Trophoblast cell (in vitro differentiated cells and primary cell): ENCODE data around the gene BLACAT1.
"Not testable (repeated sequence)": the region's sequence is repeated elsewhere in the genome, so short reads cannot be mapped to it uniquely, and the experiment has no call there.

ENCODE experiments used
- DNase-seq, 2 donors: peaks; one replicate each; pipeline ENCODE4 v3.0.0-alpha.2; 2016
- H2AFZ ChIP-seq: 2 replicates; pipeline ENCODE4 v1.6.1; 2013; ENCODE audit warnings: low read length, moderate library complexity, mild to moderate bottlenecking; ENCODE audit not compliant: insufficient read depth, poor library complexity
- H2AK5ac ChIP-seq: 2 replicates; pipeline ENCODE4 v1.6.1; 2013; ENCODE audit warnings: mild to moderate bottlenecking, low read length
- H2BK120ac ChIP-seq: 2 replicates; pipeline ENCODE4 v1.6.1; 2013; ENCODE audit warnings: low read length, mild to moderate bottlenecking, moderate library complexity; ENCODE audit not compliant: insufficient read depth, poor library complexity
- H2BK12ac ChIP-seq: 2 replicates; pipeline ENCODE4 v1.6.1; 2013; ENCODE audit warnings: mild to moderate bottlenecking, low read length, moderate library complexity
- H2BK5ac ChIP-seq: 2 replicates; pipeline ENCODE4 v1.6.1; 2013; ENCODE audit warnings: low read length, low read depth, moderate library complexity, mild to moderate bottlenecking; ENCODE audit not compliant: poor library complexity
- H3K14ac ChIP-seq: 2 replicates; pipeline ENCODE4 v1.6.1; 2013; ENCODE audit warnings: mild to moderate bottlenecking, low read length
- H3K18ac ChIP-seq: 2 replicates; pipeline ENCODE4 v1.6.1; 2013; ENCODE audit warnings: mild to moderate bottlenecking, low read length
- H3K23ac ChIP-seq: 2 replicates; pipeline ENCODE4 v1.6.1; 2013; ENCODE audit warnings: low read length
- H3K27ac ChIP-seq: 2 replicates; pipeline ENCODE4 v1.5.1; 2013; ENCODE audit warnings: low read depth, mild to moderate bottlenecking, inconsistent platforms, low read length, moderate library complexity
- H3K27me3 ChIP-seq: 2 replicates; pipeline ENCODE4 v1.6.1; 2013; ENCODE audit warnings: inconsistent platforms, mild to moderate bottlenecking, low read length, moderate library complexity; ENCODE audit not compliant: insufficient read depth
- H3K36me3 ChIP-seq, 2 experiments: 1 replicate in 1 of 2; 2 replicates in 1 of 2; pipeline ENCODE4 v1.6.1; 2013; ENCODE audit warnings: low read length in 2 of 2, mild to moderate bottlenecking in 2 of 2, moderate library complexity in 1 of 2; ENCODE audit not compliant: insufficient read depth in 2 of 2, control insufficient read depth in 1 of 2
- H3K4ac ChIP-seq: 2 replicates; pipeline ENCODE4 v1.6.1; 2013; ENCODE audit warnings: low read depth, mild to moderate bottlenecking, low read length, moderate library complexity
- H3K4me1 ChIP-seq, 2 experiments: 1 replicate in 1 of 2; 2 replicates in 1 of 2; pipeline ENCODE4 v1.6.1; 2013; ENCODE audit warnings: low read length in 2 of 2, mild to moderate bottlenecking in 2 of 2, moderate library complexity in 1 of 2; ENCODE audit not compliant: insufficient read depth in 2 of 2, control insufficient read depth in 1 of 2
- H3K4me2 ChIP-seq: 2 replicates; pipeline ENCODE4 v1.6.1; 2013; ENCODE audit warnings: inconsistent platforms, mild to moderate bottlenecking, low read length, moderate library complexity
- H3K4me3 ChIP-seq: 2 replicates; pipeline ENCODE4 v1.5.1; 2013; ENCODE audit warnings: mild to moderate bottlenecking, low read depth, low read length, inconsistent platforms
- H3K79me1 ChIP-seq: one replicate; pipeline ENCODE4 v1.6.1; 2013; ENCODE audit warnings: low read length
- H3K79me2 ChIP-seq: 2 replicates; pipeline ENCODE4 v1.6.1; 2013; ENCODE audit warnings: low read length, mild to moderate bottlenecking; ENCODE audit not compliant: control insufficient read depth, insufficient read depth, poor library complexity
- H3K9ac ChIP-seq: 2 replicates; pipeline ENCODE4 v1.6.1; 2013; ENCODE audit warnings: mild to moderate bottlenecking, low read length
- H3K9me3 ChIP-seq: 2 replicates; pipeline ENCODE4 v1.6.1; 2013; ENCODE audit warnings: low read depth, mild to moderate bottlenecking, control low read depth, inconsistent platforms, low read length; ENCODE audit not compliant: insufficient read depth
- H4K12ac ChIP-seq: 2 replicates; pipeline ENCODE4 v1.6.1; 2013; ENCODE audit warnings: low read depth, mild to moderate bottlenecking, low read length, moderate library complexity
- H4K8ac ChIP-seq: 2 replicates; pipeline ENCODE4 v1.6.1; 2013; ENCODE audit warnings: low read depth, mild to moderate bottlenecking, low read length, moderate library complexity
- H4K91ac ChIP-seq: one replicate; pipeline ENCODE4 v1.6.1; 2013; ENCODE audit warnings: low read depth, mild to moderate bottlenecking, low read length, moderate library complexity
- WGBS: extraction: QIAGEN DNeasy Blood & Tissue Kit; methylation state at CpG from one replicate; pipeline ENCODE4 v1.1.7; 2013; ENCODE audit warnings: missing lambda C conversion rate; ENCODE audit not compliant: insufficient read length, insufficient coverage; ENCODE audit errors: extremely low coverage; 5-methylcytosine and 5-hydroxymethylcytosine counted together

BLACAT1 gene

DNA sequence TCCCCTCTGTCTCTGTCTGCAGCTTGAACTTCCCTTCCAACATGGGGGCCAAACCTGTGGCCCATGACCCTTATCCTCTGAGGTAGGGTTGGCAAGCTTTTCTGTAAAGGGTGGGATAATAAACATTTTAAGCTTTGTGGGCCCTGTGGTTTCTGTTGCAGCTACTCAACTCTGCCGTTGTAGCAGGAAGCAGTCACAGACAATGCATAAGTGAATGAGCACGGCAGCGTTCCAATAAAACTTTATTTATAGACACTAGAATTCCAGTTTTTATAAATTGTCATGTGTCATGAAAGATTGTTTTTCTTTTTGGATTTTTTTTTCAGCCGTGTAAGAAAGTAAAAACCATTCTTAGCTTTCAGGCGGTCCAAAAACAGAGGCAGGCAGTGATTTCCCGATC lies 30.4 kb upstream of the BLACAT1 start:
- no peaks in the 10 kb centered on the region for H3K27me3 ChIP-seq
- H3K79me2 ChIP-seq: no peaks in the 10 kb centered on the region
- no peak overlapping the region for H2AFZ ChIP-seq
- H4K12ac ChIP-seq: no peak overlapping the region
- no peak overlapping the region for H3K4ac ChIP-seq
- no peak overlapping the region for H3K4me3 ChIP-seq
- H2BK12ac ChIP-seq: no peak overlapping the region
- H2AK5ac ChIP-seq: no peak overlapping the region
- peaks cover 2% of the 10 kb centered on the region for H3K79me1 ChIP-seq
- no peak overlapping the region for H2BK5ac ChIP-seq
- no CpG with 5 or more reads among the region's 6 CpGs for WGBS
- no peak overlapping the region for H3K27ac ChIP-seq
- no peak overlapping the region for H3K14ac ChIP-seq
- no peak overlapping the region for H3K18ac ChIP-seq
- H3K9ac ChIP-seq: no peak overlapping the region
- H4K91ac ChIP-seq: no peak overlapping the region
- H3K36me3 ChIP-seq: no peaks in the 10 kb centered on the region
- H3K4me1 ChIP-seq: peaks cover 0 to 2% of the 10 kb centered on the region in 2 experiments
- no peaks in the 10 kb centered on the region for H3K9me3 ChIP-seq
- no peak for DNase-seq
- no peak overlapping the region for H3K23ac ChIP-seq
- H3K4me2 ChIP-seq: no peak overlapping the region
- H2BK120ac ChIP-seq: no peak overlapping the region
- H4K8ac ChIP-seq: no peak overlapping the region

DNA sequence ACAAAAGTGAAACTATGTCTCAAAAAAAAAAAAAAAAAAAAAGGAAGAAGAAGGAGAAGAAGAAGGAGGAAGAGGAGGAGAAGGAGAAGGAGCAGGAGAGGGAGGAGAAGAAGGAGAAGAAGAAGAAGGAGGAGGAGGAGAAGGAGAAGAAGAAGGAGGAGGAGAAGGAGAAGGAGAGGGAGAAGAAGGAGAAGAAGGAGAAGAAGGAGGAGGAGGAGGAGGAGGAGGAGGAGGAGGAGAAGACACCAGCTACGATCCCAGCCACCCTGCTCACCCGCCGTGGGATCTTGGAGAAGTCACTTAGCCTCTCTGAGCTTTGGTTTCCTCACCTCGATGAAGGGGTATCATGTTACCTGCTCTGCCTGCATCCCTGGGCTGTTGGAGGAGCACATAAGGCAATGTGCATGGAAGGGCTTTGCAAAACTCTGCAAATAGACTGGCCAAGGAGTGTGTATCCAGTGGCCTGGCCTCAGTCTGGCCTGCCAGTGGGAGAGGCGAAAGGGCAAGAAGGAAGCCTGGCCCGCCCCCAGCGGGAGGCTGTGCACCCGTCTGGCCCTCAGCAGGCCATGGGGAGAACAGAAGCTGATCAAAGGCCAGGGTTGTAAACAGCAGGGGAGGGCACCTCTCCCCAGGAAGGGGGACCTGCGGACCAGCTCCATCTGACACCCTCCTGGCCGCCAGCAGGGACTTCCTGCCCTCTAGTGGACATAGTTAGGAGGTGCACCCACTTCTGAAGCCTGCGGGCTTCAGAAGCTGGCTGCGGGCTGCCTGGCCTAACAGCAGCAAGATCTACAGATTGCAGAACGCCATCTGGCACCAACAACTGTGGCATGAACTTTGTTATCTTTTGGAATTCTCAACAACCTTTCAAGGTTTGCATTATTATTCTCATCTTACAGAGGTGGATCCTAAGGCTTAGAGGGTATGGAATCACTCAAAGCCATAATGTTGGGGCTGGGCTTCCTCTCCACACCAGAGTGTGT lies 29.4 kb upstream of the BLACAT1 start:
- H3K4me1 ChIP-seq: peaks cover 0 to 2% of the 10 kb centered on the region in 2 experiments
- no peak overlapping the region for H4K91ac ChIP-seq
- H3K4ac ChIP-seq: no peak overlapping the region
- H2BK5ac ChIP-seq: no peak overlapping the region
- no peak overlapping the region for H3K14ac ChIP-seq
- H2BK120ac ChIP-seq: no peak overlapping the region
- no peaks in the 10 kb centered on the region for H3K36me3 ChIP-seq
- H3K18ac ChIP-seq: no peak overlapping the region
- H4K12ac ChIP-seq: no peak overlapping the region
- no peak overlapping the region for H3K9ac ChIP-seq
- no peak overlapping the region for H4K8ac ChIP-seq
- H3K4me2 ChIP-seq: no peak overlapping the region
- H2AK5ac ChIP-seq: no peak overlapping the region
- H2BK12ac ChIP-seq: no peak overlapping the region
- H3K23ac ChIP-seq: no peak overlapping the region
- no peak overlapping the region for H3K4me3 ChIP-seq
- no peaks in the 10 kb centered on the region for H3K9me3 ChIP-seq
- no peak overlapping the region for H2AFZ ChIP-seq
- DNase-seq: peak; percentile 85 to 94
- peaks cover 2% of the 10 kb centered on the region for H3K79me1 ChIP-seq
- no peak overlapping the region for H3K27ac ChIP-seq
- no peaks in the 10 kb centered on the region for H3K79me2 ChIP-seq
- no peaks in the 10 kb centered on the region for H3K27me3 ChIP-seq
- no CpG with 5 or more reads among the region's 13 CpGs for WGBS

DNA sequence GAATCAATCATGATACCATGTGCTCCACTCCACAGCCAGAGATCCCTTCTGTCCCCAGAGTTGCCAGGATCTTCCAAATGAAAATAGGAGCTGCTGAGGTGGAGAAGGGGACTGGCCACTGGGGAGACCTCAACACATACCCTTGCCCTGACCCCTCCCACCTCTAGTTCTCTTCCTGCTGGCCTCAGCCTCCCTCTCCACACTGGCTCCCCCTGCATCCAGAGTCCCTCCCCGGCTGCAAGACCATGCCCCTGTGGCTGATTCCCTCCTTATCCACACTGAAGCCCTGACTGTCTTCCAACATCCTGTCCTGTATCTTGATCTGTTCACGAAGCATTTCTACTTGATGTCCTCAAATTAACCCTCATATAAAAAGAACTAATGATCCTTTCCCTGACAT lies 27.5 kb upstream of the BLACAT1 start:
- no CpG with 5 or more reads among the region's 2 CpGs for WGBS
- Histone ChIP-seq H4K8ac (no peak overlapping the region), H3K9me3 (no peaks in the 10 kb centered on the region), H4K91ac (no peak overlapping the region), H3K79me2 (no peaks in the 10 kb centered on the region), H3K23ac (no peak overlapping the region), H3K9ac (no peak overlapping the region), H2BK120ac (no peak overlapping the region), H4K12ac (no peak overlapping the region), H3K27me3 (no peaks in the 10 kb centered on the region), H3K4me3 (no peak overlapping the region), H3K79me1 (no peaks in the 10 kb centered on the region), H3K4ac (no peak overlapping the region), H3K27ac (no peak overlapping the region), H2BK12ac (no peak overlapping the region), H2AFZ (no peak overlapping the region), H2BK5ac (no peak overlapping the region), H3K4me2 (no peak overlapping the region), H3K18ac (no peak overlapping the region), H3K14ac (no peak overlapping the region), H2AK5ac (no peak overlapping the region), H3K36me3 (no peaks in the 10 kb centered on the region), H3K4me1 (no peaks in the 10 kb centered on the region)
- DNase-seq: no peak

DNA sequence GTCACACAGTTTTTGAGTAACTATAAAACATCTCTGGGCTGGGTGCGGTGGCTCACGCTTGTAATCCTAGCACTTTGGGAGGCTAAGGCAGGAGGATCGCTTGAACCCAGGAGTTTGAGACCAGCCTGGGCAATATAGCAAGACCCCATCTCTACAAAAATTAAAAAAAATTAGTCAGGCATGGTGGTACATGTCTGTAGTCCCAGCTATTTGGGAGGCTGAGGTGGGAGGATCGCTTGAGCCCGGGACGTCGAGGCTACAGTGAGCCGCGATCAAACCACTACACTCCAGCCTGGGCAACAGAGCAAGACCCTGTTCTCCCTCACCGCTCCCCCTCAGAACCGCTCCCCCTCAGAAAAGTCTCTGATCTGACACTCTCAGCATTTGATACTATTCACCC lies 26.7 kb upstream of the BLACAT1 start:
- no CpG with 5 or more reads among the region's 11 CpGs for WGBS
- H3K79me1 ChIP-seq, H3K79me2 ChIP-seq: not testable (repeated sequence)

More for the DNA sequence above, 26.7 kb upstream of the BLACAT1 start:
- not testable (repeated sequence) for H4K8ac ChIP-seq, H2AK5ac ChIP-seq, H3K36me3 ChIP-seq, H3K9me3 ChIP-seq, H2BK120ac ChIP-seq, H3K27ac ChIP-seq, DNase-seq, H3K4me2 ChIP-seq, H3K18ac ChIP-seq, H3K4me1 ChIP-seq, H3K23ac ChIP-seq, H4K12ac ChIP-seq, H3K4ac ChIP-seq, H3K4me3 ChIP-seq, H3K14ac ChIP-seq, H2AFZ ChIP-seq, H3K27me3 ChIP-seq, H2BK5ac ChIP-seq, H3K9ac ChIP-seq, H4K91ac ChIP-seq, H2BK12ac ChIP-seq
